Glutamatergic neuron (in vitro differentiated cells): Measurements from ENCODE around the gene RAE1. TPM values are rescaled to one million over a fixed set of nuclear protein-coding genes. Genes with fewer than 3 reads are reported as not detected.

Experiments used
- DNase-seq: peaks from one replicate; pipeline ENCODE4 v3.0.0; 2022
- H3K27ac Mint-ChIP-seq: one replicate; pipeline ENCODE4 v1.8.0; 2020; ENCODE audit warnings: mild to moderate bottlenecking, mixed read lengths, inconsistent platforms; ENCODE audit not compliant: unreplicated experiment
- H3K27me3 Mint-ChIP-seq: one replicate; pipeline ENCODE4 v1.8.0; 2020; ENCODE audit warnings: mild to moderate bottlenecking, moderate library complexity, mixed read lengths, inconsistent platforms; ENCODE audit not compliant: unreplicated experiment
- H3K36me3 Mint-ChIP-seq: one replicate; pipeline ENCODE4 v1.8.0; 2020; ENCODE audit warnings: mild to moderate bottlenecking, mixed read lengths, inconsistent platforms; ENCODE audit not compliant: unreplicated experiment
- H3K4me1 Mint-ChIP-seq: one replicate; pipeline ENCODE4 v1.8.0; 2020; ENCODE audit warnings: mild to moderate bottlenecking, low read depth, mixed read lengths, inconsistent platforms; ENCODE audit not compliant: unreplicated experiment
- H3K4me3 Mint-ChIP-seq: one replicate; pipeline ENCODE4 v1.8.0; 2020; ENCODE audit warnings: mild to moderate bottlenecking, mixed read lengths, inconsistent platforms; ENCODE audit not compliant: unreplicated experiment
- H3K9me3 Mint-ChIP-seq: one replicate; pipeline ENCODE4 v1.8.0; 2020; ENCODE audit warnings: mild to moderate bottlenecking, moderate library complexity, mixed read lengths, inconsistent platforms; ENCODE audit not compliant: unreplicated experiment
- total RNA-seq: library from RNA; stranded (reverse); fragmentation: NEBNext Ultra II Directional; extraction: Animal tissue kit (Norgen Biotek cat#: 25700); gene quantifications from one replicate; pipeline ENCODE4 v1.2.1, GENCODE V29; 2021; ENCODE audit not compliant: unreplicated experiment
- TF ChIP-seq, protein P1 (sequence below): fragments of 200-600 bp; sonication (generic); IDR thresholded peaks from one replicate; pipeline ENCODE4 v1.5.0; 2021; ENCODE audit not compliant: partially characterized antibody, unreplicated experiment

Gene RAE1
- total RNA-seq, 1 donor from 2014 or later = 28.3 TPM

DNA sequence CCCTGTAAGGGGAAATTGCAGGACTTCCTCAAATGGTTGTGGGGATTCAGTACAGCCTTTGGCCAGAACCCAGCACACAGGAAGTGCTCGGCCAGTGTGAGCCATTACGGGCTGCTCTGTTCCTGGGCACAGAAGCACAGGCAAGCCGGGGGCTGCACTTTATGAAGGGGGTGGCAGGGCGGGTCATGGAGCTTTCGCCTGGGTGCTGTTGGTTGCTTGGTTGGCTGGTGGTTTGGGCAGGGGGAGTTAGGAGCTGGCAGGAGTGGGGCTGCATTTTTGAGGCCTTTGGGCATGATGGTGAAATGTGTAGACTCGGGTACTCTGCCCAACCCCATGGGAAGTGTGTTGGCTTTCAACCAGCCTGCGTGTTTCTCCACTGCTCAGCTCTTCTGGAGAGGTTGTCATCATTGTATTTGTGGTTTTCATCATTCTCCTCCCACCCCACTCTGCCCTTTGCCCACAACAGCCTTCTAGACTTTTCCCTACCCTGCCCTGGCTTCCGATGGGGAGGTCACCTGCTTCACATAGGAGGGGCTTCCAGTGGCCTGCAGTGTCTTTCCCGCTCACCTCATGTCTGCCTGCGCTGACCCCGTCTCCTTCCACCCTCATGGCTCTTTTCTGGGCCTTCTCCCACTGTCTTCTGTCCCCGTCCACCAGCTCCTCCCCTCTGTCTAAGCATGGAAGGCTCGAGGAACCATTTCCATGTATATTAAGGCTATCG, 24.0 kb downstream of the RAE1 start:
- TF ChIP-seq, protein P1, sequence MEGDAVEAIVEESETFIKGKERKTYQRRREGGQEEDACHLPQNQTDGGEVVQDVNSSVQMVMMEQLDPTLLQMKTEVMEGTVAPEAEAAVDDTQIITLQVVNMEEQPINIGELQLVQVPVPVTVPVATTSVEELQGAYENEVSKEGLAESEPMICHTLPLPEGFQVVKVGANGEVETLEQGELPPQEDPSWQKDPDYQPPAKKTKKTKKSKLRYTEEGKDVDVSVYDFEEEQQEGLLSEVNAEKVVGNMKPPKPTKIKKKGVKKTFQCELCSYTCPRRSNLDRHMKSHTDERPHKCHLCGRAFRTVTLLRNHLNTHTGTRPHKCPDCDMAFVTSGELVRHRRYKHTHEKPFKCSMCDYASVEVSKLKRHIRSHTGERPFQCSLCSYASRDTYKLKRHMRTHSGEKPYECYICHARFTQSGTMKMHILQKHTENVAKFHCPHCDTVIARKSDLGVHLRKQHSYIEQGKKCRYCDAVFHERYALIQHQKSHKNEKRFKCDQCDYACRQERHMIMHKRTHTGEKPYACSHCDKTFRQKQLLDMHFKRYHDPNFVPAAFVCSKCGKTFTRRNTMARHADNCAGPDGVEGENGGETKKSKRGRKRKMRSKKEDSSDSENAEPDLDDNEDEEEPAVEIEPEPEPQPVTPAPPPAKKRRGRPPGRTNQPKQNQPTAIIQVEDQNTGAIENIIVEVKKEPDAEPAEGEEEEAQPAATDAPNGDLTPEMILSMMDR = no peak
- no peak overlapping the region for H3K27ac Mint-ChIP-seq
- no peaks in the 10 kb centered on the region for H3K36me3 Mint-ChIP-seq
- DNase-seq = no peak
- no peaks in the 10 kb centered on the region for H3K4me1 Mint-ChIP-seq
- H3K9me3 Mint-ChIP-seq = no peaks in the 10 kb centered on the region
- peaks cover 2% of the 10 kb centered on the region for H3K27me3 Mint-ChIP-seq
- no peak overlapping the region for H3K4me3 Mint-ChIP-seq

DNA sequence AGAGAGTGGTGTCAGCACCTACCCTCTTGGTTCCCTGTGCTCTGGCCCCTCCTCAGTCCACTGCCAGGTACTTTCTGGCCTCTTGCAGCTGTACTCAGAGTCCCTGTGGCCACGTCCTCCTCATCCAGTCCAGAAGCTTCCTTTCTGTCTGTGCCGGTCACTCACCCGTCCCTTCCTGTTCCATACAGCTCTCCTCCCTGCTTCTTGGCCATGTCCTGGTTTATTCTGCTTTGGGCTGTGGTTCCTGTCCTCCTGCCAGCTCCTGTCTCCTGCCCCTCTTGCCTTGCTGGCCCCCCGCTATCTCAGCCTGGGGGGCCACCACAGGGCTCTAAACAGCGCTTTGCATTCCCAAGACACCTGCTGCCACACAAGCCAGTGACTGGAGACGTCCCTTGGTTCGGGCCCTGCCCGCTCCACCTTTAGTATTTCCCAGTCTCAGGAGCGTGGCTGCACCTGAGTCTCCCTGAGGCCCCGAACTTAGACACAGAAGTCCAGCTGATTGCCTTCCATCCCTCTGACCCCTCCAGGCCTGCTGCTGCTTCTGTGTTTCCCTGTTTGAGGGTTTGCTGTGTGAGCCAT, 24.7 kb downstream of the RAE1 start:
- no peaks in the 10 kb centered on the region for H3K9me3 Mint-ChIP-seq
- TF ChIP-seq, protein P1 = no peak
- DNase-seq = no peak
- H3K4me1 Mint-ChIP-seq = no peaks in the 10 kb centered on the region
- H3K27ac Mint-ChIP-seq = no peak overlapping the region
- H3K36me3 Mint-ChIP-seq = no peaks in the 10 kb centered on the region
- peaks cover 2% of the 10 kb centered on the region for H3K27me3 Mint-ChIP-seq
- no peak overlapping the region for H3K4me3 Mint-ChIP-seq

DNA sequence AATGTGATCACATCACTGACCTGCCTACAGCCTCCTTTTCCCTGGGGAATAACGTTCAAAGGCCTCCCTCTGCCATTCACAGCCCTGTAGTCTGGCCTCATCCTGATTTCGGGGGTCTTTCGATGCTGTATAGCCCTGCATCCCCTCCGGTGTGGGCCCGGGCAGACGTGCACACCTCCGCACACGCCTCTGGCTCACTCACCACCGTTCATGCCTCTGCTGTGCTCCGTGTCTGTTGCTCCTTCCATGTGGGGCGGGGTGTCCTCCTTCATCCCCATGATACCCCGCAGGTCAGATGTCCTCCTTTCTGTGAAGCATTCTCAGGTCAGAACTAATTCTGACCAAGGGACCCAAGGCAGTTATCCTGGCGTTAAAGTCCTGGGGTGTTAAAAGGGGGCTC, 26.3 kb downstream of the RAE1 start:
- Mint-ChIP-seq H3K36me3 (no peaks in the 10 kb centered on the region), H3K4me3 (no peak overlapping the region), H3K9me3 (no peaks in the 10 kb centered on the region), H3K27me3 (peaks cover 2% of the 10 kb centered on the region), H3K27ac (no peak overlapping the region), H3K4me1 (no peaks in the 10 kb centered on the region)
- DNase-seq = no peak
- TF ChIP-seq, protein P1 = no peak

DNA sequence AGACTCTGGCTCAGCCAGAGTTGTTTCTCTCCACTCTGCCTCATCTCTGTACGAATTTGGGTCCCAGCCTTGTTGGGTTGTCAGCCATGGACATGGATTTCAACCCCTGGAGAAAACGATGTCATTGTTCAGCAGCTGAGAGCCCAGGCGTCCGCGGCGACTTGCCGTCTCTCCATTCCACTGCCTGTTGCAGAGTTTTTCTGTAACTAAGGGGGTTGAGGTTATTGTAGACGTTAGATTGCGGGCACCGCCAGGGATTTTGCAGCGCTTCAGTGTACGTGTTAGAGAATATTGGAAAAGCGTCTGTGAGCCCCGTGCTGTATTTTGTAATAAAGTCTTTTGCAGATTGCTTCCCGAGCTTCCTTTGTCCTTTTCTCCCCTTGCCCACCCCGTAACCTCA, 27.1 kb downstream of the RAE1 start:
- peaks cover 2% of the 10 kb centered on the region for H3K27me3 Mint-ChIP-seq
- no peak for DNase-seq
- H3K4me3 Mint-ChIP-seq = no peak overlapping the region
- H3K27ac Mint-ChIP-seq = no peak overlapping the region
- no peaks in the 10 kb centered on the region for H3K36me3 Mint-ChIP-seq
- H3K4me1 Mint-ChIP-seq = no peaks in the 10 kb centered on the region
- H3K9me3 Mint-ChIP-seq = no peaks in the 10 kb centered on the region
- TF ChIP-seq, protein P1 = no peak

DNA sequence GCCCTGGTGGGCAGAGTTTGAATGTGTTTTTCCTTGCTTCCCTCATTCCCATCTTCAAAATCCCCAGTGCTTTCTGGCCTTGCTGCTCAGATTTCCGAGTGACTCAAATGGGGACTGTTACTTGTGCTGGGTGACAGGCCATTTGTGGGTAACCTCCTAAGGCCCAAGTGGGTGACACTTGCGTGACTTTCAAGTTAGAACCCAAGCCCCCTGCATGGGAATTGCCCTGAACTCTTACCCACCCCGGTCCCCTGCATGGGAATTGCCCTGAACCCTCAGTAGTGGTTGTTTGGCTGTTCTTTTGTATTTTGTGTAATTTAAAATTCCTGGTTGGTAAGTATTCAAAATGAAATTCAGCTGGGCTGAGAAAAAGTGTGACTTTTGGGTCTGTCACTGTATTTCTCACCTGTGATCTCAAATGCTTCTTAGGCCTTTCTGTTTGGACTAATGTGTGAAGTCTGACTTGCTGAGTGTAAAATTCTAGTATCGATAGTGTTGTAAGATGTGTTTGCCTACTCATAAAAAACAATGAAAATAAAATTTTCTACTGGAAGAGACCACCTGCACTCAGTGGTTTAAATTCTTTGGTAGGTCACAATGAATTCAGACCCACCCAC, 27.7 kb downstream of the RAE1 start:
- Mint-ChIP-seq H3K27ac (no peak overlapping the region), H3K4me1 (no peaks in the 10 kb centered on the region), H3K36me3 (no peaks in the 10 kb centered on the region), H3K4me3 (no peak overlapping the region), H3K27me3 (peaks cover 2% of the 10 kb centered on the region), H3K9me3 (no peaks in the 10 kb centered on the region)
- TF ChIP-seq, protein P1 = no peak
- DNase-seq = no peak
